ENCODE measurements around the gene TNFRSF25. TPM values are rescaled to one million over a fixed set of nuclear protein-coding genes. Genes with fewer than 3 reads are reported as not detected.
A peak's percentile ranks its signal among the peaks of the same experiment; 100 is the strongest.

TNFRSF25 gene
- total RNA-seq, 1 experiment from 2014 or later, result 27.6 TPM

DNA sequence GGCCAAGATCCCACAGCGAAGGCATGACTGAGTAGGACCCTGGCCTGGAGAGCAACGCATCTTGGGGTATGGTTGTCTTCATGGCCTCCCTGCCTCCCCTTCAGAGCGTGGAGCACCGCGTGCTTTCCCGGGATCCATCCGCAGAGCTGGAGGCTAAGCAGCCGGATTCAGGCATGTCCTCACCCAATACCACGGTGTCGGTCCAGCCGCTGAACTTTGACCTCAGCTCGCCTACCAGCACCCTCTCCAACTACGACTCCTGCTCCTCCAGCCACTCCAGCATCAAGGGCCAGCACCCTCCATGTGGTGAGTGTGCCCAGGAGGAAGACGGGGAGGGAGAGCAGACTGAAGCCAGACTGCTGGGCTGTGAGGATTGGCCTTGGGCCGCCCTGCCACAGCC lies 21.6 kb downstream of the TNFRSF25 start:
- TF ChIP-seq, protein P1, sequence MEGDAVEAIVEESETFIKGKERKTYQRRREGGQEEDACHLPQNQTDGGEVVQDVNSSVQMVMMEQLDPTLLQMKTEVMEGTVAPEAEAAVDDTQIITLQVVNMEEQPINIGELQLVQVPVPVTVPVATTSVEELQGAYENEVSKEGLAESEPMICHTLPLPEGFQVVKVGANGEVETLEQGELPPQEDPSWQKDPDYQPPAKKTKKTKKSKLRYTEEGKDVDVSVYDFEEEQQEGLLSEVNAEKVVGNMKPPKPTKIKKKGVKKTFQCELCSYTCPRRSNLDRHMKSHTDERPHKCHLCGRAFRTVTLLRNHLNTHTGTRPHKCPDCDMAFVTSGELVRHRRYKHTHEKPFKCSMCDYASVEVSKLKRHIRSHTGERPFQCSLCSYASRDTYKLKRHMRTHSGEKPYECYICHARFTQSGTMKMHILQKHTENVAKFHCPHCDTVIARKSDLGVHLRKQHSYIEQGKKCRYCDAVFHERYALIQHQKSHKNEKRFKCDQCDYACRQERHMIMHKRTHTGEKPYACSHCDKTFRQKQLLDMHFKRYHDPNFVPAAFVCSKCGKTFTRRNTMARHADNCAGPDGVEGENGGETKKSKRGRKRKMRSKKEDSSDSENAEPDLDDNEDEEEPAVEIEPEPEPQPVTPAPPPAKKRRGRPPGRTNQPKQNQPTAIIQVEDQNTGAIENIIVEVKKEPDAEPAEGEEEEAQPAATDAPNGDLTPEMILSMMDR (IDR thresholded peaks at IDR 0.05; ENCODE audit: unreplicated experiment), result no peak
- no peaks in the 10 kb centered on the region for H3K36me3 Mint-ChIP-seq (ENCODE audit: insufficient read depth, unreplicated experiment)
- peaks cover 6% of the 10 kb centered on the region for H3K27me3 Mint-ChIP-seq (ENCODE audit: insufficient read depth, unreplicated experiment)
- ChIA-PET CTCF (interaction anchor here (0.5 kb wide), 1 partner anchor 25 kb away, joined by 3 read pairs; no protein-coding TSS in a partner anchor), POLR2A (no interaction called here)
- H3K4me1 Mint-ChIP-seq (ENCODE audit: insufficient read depth, unreplicated experiment), result peaks cover 7% of the 10 kb centered on the region
- DNase-seq (ENCODE audit: unreplicated experiment), result no peak
- no peak overlapping the region for H3K27ac Mint-ChIP-seq (ENCODE audit: low read depth, unreplicated experiment)
- H3K4me3 Mint-ChIP-seq (ENCODE audit: unreplicated experiment), result no peak overlapping the region
- no TSS peak for BruUV-seq (replicated peaks)
- intact Hi-C loops (cut with micrococcal nuclease), result no loop called here
- H3K9me3 Mint-ChIP-seq (ENCODE audit: unreplicated experiment), result no peaks in the 10 kb centered on the region

DNA sequence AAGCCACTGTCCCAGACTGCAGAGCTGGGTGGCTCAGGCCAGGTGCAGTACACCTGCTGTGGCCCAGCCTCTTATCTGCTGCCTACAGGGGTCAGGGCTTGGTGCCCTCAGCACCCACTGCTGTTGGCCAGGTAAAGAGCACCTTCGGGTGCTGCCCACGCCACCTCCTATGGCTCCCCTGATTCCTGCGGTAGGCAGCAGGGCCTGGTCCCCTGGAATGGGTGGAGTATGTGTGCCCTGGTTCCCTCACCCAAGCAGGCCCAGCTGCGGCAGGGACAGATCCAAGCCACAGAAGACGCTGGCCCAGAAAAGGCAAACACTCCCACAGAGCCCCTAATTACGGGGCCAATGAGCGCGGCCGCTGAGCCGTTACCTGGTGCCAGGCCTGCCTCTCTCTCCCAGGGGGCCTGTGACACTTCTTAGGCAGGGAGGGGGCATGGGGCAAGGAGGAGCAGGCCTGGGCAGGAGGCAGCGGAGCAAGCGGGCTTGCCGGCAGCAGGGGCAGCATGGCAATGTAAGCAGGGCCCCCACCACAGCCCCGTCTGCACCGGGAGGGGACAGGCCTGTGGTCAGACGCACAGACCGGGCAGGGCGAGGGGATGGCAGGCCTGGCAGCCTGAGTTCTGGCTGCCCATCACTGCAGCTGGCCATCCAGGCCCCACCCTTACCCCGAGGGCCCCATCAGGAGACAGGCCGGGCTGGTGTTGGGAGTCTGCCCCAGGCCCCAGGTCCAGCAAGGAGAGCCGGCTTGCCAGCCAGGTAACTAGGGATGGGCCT lies 22.4 kb downstream of the TNFRSF25 start:
- Mint-ChIP-seq H3K36me3 (ENCODE audit: insufficient read depth, unreplicated experiment) (no peaks in the 10 kb centered on the region), H3K9me3 (ENCODE audit: unreplicated experiment) (no peaks in the 10 kb centered on the region), H3K4me3 (ENCODE audit: unreplicated experiment) (no peak overlapping the region), H3K27ac (ENCODE audit: low read depth, unreplicated experiment) (no peak overlapping the region), H3K4me1 (ENCODE audit: insufficient read depth, unreplicated experiment) (peaks cover 11% of the 10 kb centered on the region), H3K27me3 (ENCODE audit: insufficient read depth, unreplicated experiment) (no peaks in the 10 kb centered on the region)
- no peak for DNase-seq (ENCODE audit: unreplicated experiment)
- intact Hi-C loops (cut with micrococcal nuclease), result no loop called here
- ChIA-PET CTCF (interaction anchor here (0.5 to 1.2 kb wide), 4 partner anchors 9 to 81 kb away, joined by 3 read pairs; no protein-coding TSS in a partner anchor), POLR2A (interaction anchor here (0.6 kb wide), 1 partner anchor 36 kb away, joined by 3 read pairs; no protein-coding TSS in a partner anchor)
- no TSS peak for BruUV-seq (replicated peaks)
- TF ChIP-seq, protein P1 (IDR thresholded peaks at IDR 0.05; ENCODE audit: unreplicated experiment), result no peak

GRCh38 chr1:6441586-6441985 lies 24.4 kb downstream of the TNFRSF25 start:
- ChIA-PET POLR2A (no interaction called here), CTCF (interaction anchor here (0.6 to 1.2 kb wide), 2 partner anchors 18 to 195 kb away, joined by 3 read pairs; no protein-coding TSS in a partner anchor)
- TF ChIP-seq, protein P1 (IDR thresholded peaks at IDR 0.05; ENCODE audit: unreplicated experiment), result no peak
- Mint-ChIP-seq H3K27me3 (ENCODE audit: insufficient read depth, unreplicated experiment) (no peaks in the 10 kb centered on the region), H3K27ac (ENCODE audit: low read depth, unreplicated experiment) (no peak overlapping the region), H3K36me3 (ENCODE audit: insufficient read depth, unreplicated experiment) (no peaks in the 10 kb centered on the region), H3K4me3 (ENCODE audit: unreplicated experiment) (no peak overlapping the region), H3K4me1 (ENCODE audit: insufficient read depth, unreplicated experiment) (peaks cover 18% of the 10 kb centered on the region), H3K9me3 (ENCODE audit: unreplicated experiment) (no peaks in the 10 kb centered on the region)
- no TSS peak for BruUV-seq (replicated peaks)
- intact Hi-C loops (cut with micrococcal nuclease), result no loop called here
- DNase-seq (ENCODE audit: unreplicated experiment), result no peak

DNA sequence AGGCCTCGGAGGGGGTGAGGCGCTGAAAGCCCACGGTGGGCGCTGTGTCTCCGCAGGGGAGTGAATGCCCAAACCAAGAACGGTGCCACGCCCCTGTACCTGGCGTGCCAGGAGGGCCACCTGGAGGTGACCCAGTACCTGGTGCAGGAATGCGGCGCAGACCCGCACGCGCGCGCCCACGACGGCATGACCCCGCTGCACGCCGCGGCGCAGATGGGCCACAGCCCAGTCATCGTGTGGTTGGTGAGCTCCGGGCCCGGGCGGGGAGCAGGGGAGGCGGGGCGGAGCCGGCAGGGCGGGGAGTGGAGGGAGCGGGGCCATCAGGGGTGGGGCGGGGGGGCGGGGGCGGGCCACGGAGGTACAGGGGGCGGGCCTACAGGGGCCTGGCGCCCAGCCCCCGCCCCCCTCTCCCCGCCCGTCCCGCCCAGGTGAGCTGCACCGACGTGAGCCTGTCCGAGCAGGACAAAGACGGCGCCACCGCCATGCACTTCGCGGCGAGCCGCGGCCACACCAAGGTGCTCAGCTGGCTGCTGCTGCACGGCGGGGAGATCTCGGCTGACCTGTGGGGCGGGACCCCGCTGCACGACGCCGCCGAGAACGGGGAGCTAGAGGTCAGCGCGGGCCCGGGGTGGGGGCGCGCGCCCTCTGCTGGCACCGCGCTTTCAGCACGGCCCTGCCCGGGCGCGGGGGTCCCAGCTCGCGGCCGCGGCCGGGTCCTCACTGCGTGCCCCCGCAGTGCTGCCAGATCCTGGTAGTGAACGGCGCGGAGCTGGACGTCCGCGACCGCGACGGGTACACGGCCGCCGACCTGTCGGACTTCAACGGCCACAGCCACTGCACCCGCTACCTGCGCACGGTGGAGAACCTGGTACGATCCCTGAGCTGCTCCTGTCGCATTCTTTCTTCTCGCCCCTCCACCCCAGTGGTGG lies 25.5 kb downstream of the TNFRSF25 start:
- Mint-ChIP-seq H3K27me3 (ENCODE audit: insufficient read depth, unreplicated experiment) (no peaks in the 10 kb centered on the region), H3K4me3 (ENCODE audit: unreplicated experiment) (no peak overlapping the region), H3K27ac (ENCODE audit: low read depth, unreplicated experiment) (no peak overlapping the region), H3K4me1 (ENCODE audit: insufficient read depth, unreplicated experiment) (peaks cover 18% of the 10 kb centered on the region), H3K9me3 (ENCODE audit: unreplicated experiment) (no peaks in the 10 kb centered on the region), H3K36me3 (ENCODE audit: insufficient read depth, unreplicated experiment) (no peaks in the 10 kb centered on the region)
- POLR2A ChIA-PET, result interaction anchor here (1.0 to 2.8 kb wide), 3 partner anchors 8 to 207 kb away, joined by 3 to 17 read pairs (median 4); no protein-coding TSS in a partner anchor
- BruUV-seq (replicated peaks), result no TSS peak
- peak; percentile 55 for DNase-seq (ENCODE audit: unreplicated experiment)
- CTCF ChIA-PET, result interaction anchor here (0.6 to 7.2 kb wide), 9 partner anchors 12 to 235 kb away, joined by 3 to 118 read pairs (median 3); partner anchors contain the start of gene HES2
- intact Hi-C loops (cut with micrococcal nuclease), result no loop called here
- TF ChIP-seq, protein P1 (IDR thresholded peaks at IDR 0.05; ENCODE audit: unreplicated experiment), result peak; percentile 13
